Activated CD4-positive, alpha-beta T cell treated with anti-CD3 and anti-CD28 coated beads, Interleukin-2, Interleukin-4, amounts not matched to agents 100 ng/mL and 50 ng/mL, durations not matched to agents 16 hours and 8 hours (primary cell): ENCODE results near the gene HBA2.
"Not testable (repeated sequence)": the region's sequence is repeated elsewhere in the genome, so short reads cannot be mapped to it uniquely, and the experiment has no call there.

Source experiments
- DNase-seq: peaks from one replicate; pipeline ENCODE4 v3.0.0-alpha.2; 2020; ENCODE audit warnings: low spot score

HBA2 gene

DNA sequence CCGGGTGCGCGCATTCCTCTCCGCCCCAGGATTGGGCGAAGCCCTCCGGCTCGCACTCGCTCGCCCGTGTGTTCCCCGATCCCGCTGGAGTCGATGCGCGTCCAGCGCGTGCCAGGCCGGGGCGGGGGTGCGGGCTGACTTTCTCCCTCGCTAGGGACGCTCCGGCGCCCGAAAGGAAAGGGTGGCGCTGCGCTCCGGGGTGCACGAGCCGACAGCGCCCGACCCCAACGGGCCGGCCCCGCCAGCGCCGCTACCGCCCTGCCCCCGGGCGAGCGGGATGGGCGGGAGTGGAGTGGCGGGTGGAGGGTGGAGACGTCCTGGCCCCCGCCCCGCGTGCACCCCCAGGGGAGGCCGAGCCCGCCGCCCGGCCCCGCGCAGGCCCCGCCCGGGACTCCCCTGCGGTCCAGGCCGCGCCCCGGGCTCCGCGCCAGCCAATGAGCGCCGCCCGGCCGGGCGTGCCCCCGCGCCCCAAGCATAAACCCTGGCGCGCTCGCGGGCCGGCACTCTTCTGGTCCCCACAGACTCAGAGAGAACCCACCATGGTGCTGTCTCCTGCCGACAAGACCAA is at the start of gene HBA2:
Gene HBA2, plus strand, starts transcription at position 503 of the 568 bp plus-strand sequence. Its CDS starts 37 bp downstream, at position 540.
- DNase-seq, result not testable (repeated sequence)

GRCh38 chr16:123558-124350 is 48.9 kb upstream of the HBA2 start:
- DNase-seq, result not testable (repeated sequence)

DNA sequence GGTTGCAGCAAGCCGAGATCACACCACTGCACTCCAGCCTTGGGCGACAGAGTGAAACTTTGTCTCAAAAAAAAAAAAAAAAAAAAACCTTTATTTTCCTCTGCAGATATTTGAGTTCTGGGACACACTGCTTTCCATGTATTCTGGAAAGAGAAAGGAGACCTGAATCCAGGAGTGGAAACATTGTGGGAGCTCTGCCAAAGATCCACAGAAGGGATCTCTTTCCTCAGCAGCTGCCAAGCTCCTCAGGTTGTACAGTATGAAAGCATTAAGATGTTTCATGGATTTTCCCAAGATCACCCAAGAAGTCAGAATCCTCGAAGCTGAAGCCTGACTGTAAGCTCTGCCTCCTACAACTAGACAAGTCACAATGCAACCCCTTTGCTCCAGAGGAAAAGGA is 47.7 kb upstream of the HBA2 start:
- DNase-seq, result no peak

- DNase-seq, result no peak
Measured at GRCh38 chr16:129075-129474, 43.6 kb upstream of the HBA2 start.

DNA sequence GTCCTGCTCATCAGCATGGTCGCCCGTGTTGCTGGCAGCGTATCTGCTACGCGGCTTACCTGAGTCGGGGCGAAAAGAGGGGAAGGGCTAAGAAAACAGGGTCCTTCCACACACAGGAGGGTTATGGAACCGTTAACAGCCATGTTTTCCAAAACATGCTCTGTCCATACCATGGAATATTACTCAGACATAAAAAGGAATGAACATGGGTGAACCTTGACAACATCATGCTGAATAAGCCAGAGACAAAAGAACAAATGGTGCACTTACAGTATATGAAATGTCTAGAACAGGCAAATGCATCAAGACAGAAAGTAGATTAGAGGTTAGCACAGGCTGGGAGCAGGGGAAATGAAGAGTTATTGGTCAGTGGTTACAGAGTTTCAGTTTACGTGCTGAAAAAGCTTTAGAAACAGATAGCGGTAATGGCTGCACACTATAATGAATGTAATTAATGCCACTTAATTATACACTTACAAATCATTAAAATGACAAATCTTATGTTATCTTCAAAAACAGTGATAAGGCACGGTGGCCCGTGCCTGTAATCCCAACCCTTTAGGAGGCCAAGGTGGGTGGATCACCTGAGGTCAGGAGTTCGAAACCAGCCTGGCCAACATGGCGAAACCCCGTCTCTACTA is 42.0 kb upstream of the HBA2 start:
- DNase-seq, result no peak

- DNase-seq, result no peak
Measured at GRCh38 chr16:132120-132519, 40.6 kb upstream of the HBA2 start.

- DNase-seq, result no peak
Measured at GRCh38 chr16:133716-134115, 39.0 kb upstream of the HBA2 start.

DNA sequence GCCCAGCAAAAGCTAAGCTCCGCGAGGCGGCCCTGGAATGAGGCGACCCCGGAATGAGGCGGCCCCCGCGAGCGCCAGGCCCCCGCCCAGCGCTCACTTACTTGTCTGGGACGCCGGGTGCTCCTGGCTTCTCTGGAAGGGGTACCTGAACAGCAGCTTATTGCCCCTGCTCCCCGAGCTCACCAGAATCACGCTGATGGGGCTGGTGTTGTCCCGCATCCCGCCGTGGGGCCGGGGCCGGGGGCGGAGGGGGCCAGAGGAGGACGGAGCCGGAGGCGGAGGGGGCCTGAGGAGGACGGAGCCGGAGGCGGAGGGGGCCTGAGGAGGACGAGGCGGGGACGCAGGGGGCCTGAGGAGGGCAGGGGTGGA is 34.6 kb upstream of the HBA2 start:
- peak; percentile 14 for DNase-seq

GRCh38 chr16:140175-140857 is 32.4 kb upstream of the HBA2 start:
- no peak for DNase-seq

DNA sequence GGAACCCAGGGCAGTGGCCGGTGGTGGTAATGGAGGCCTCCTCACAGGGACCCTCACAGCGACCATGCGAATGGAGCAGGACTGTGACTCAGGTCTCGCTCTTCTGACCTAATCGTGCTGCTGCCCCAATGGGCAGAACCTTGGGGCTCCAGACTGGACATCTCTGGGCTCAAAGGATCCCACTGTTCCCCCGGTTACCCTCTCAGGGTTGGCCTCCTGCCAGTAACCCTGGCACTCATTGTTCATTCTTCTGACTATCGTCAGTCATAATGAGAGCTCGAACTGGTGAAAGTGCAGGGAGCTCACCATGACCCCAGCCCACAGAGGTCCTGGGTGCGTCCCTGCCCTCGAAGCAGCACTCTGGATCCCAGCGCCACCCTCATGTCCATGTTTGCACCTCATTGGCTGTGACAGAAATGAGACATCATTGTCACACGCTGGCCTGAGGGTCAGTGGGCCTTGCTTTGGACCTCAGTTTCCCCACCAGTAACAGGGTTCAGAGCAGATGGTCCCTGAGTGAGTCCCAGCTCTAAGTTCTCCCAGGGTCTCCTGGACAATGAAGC is 30.2 kb upstream of the HBA2 start:
- DNase-seq, result no peak

DNA sequence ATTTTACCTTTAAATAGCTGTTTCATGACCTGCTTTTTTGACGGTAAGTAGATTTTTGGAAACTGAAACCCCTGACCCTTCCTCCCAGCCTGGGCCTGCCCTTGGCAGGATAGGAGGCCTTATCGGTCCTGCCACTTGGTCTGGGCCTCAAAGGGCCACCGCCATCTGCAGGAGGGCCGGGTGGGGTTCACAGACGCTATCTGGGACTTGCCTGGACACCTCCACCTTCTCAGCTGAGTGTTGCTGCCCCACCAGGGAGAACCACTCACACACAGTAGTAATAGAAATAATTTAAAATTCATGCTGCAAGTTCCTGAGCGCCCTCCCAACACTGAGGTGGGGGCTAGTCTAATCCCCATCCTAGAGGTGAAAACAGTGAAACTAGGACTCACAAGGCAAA is 29.6 kb upstream of the HBA2 start:
- no peak for DNase-seq

DNA sequence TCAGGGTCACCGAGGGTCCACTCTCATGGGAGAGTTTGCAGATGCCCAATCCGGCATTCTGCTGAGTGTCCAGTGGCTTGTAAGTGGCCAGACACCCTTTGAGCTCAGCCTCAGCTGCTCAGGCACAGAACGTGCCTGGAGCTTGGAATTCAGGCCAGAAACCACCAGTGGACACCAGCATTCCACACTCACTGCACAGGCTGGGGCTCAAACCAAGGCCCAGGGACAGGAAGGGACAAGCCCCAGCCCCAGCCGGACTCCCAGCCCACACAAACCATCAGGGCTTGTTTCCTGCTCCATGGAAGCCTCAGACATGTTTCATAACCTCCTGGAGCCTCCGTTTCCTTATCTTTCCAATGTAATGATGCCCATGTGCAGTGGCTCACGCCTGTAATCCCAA is 29.2 kb upstream of the HBA2 start:
- no peak for DNase-seq

GRCh38 chr16:144797-145252 is 27.9 kb upstream of the HBA2 start:
- no peak for DNase-seq

DNA sequence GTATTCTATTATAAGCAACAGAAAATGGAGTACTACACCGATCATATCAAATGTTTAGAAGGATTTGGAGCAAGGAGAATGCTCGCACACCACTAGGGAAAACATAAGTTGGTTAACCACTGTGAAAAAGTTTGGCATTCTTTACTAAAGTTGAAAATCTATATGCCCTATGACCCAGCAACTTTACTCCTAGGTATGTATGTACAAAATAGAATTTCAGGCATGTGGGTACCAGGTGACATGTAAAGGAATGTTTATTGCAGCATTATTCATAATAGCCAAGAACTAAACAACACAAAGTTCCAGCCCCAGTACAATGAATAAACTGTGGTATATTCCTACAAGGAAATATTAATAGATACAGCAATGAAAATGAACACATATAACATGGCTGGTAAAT is 26.0 kb upstream of the HBA2 start:
- DNase-seq, result no peak

DNA sequence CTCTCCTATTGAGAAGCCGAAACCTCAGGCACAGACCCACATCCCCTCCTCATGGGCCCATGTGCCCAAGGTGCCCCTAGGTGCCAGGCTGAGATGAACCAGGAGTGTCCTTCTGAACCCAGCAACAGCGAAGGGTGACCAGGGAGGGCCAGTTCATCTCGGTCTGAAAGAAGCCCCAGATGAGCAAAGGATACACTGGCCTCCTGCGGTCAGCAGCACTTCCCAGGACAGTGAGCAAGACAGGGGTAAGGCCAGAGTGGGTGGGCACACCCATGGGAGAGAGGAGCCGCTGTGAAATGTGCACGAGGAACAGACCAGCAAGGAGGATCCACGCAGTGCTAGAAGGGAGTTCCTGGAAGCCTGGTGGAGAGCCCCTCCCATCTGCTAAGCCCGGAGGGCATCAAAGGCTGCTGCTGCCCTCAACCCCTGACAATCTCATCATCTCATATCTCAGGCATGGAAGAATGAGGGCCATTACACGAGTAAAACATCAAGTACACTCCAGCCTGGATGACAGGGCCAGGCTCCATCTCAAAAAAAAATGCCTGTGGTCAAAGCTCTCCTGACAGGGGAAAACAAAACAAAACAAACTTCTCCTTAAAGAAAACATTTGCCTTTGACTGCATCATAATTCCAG is 23.5 kb upstream of the HBA2 start:
- DNase-seq, result no peak

GRCh38 chr16:152141-153128 is 20.2 kb upstream of the HBA2 start, which contains the start of gene HBZ:
Gene HBZ (plus strand): TSS chr16:152644. CDS start chr16:152910, 266 bp downstream.
- no peak for DNase-seq

- DNase-seq, result not testable (repeated sequence)
Measured at GRCh38 chr16:153129-153521, 19.6 kb upstream of the HBA2 start.

GRCh38 chr16:153550-154216 is 19.0 kb upstream of the HBA2 start:
- not testable (repeated sequence) for DNase-seq

- DNase-seq, result no peak
Measured at GRCh38 chr16:154217-155030, 18.3 kb upstream of the HBA2 start.
